ENCODE measurements around the gene RAB9B. TPM values are rescaled to one million over a fixed set of nuclear protein-coding genes. Genes with fewer than 3 reads are reported as not detected.

The RAB9B gene
- total and polyA plus RNA-seq, 2 donors = 16.2 to 33.6 TPM

DNA sequence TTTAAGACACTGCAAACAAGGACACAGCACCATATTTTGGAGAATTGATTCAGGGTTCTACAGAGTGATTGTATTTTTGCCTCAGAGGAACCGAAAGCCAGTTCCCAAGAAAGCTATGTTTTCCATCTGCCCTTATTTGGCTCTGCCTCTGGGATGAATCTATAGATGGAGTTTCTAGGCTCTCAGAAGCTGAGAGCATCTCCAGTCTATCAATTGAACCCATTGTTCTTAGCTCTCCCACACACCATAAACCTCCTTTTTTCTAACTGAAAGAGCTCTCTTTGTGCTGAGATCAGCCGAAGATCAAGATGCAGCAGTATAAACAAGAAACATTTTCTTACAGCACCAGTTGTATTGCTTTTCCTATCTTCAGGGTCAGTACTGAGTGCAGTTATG is 38.5 kb downstream of the RAB9B start:
- Histone ChIP-seq H3K27ac (ENCODE audit: low read depth) (no peak overlapping the region), H3K36me3 (ENCODE audit: insufficient read depth) (no peaks in the 10 kb centered on the region), H3K4me1 (ENCODE audit: insufficient read depth) (no peaks in the 10 kb centered on the region), H3K4me3 (ENCODE audit: low read depth, low read length) (no peak overlapping the region)
- 57% methylated on average over 2 of the region's 2 CpGs for WGBS
- DNase-seq (ENCODE audit: extremely low spot score) = no peak

GRCh38 chrX:103792916-103793544 is 39.0 kb downstream of the RAB9B start:
- Histone ChIP-seq H3K36me3 (ENCODE audit: insufficient read depth) (no peaks in the 10 kb centered on the region), H3K4me1 (ENCODE audit: insufficient read depth) (no peaks in the 10 kb centered on the region), H3K4me3 (ENCODE audit: low read depth, low read length) (no peak overlapping the region), H3K27ac (ENCODE audit: low read depth) (no peak overlapping the region)
- no peak for DNase-seq (ENCODE audit: extremely low spot score)
- 77% methylated on average over 6 of the region's 6 CpGs for WGBS

- Histone ChIP-seq H3K36me3 (ENCODE audit: insufficient read depth) (no peaks in the 10 kb centered on the region), H3K4me1 (ENCODE audit: insufficient read depth) (no peaks in the 10 kb centered on the region), H3K4me3 (ENCODE audit: low read depth, low read length) (no peak overlapping the region), H3K27ac (ENCODE audit: low read depth) (no peak overlapping the region)
- DNase-seq (ENCODE audit: extremely low spot score) = no peak
- 79% methylated on average over 2 of the region's 2 CpGs for WGBS
These were observed 40.1 kb downstream of the RAB9B start for GRCh38 chrX:103791826-103792485.

- Histone ChIP-seq H3K36me3 (ENCODE audit: insufficient read depth) (no peaks in the 10 kb centered on the region), H3K4me1 (ENCODE audit: insufficient read depth) (no peaks in the 10 kb centered on the region), H3K27ac (ENCODE audit: low read depth) (no peak overlapping the region), H3K4me3 (ENCODE audit: low read depth, low read length) (no peak overlapping the region)
- DNase-seq (ENCODE audit: extremely low spot score) = no peak
- WGBS = 83% methylated on average over 4 of the region's 4 CpGs
These were observed 40.8 kb downstream of the RAB9B start for GRCh38 chrX:103791228-103791627.

DNA sequence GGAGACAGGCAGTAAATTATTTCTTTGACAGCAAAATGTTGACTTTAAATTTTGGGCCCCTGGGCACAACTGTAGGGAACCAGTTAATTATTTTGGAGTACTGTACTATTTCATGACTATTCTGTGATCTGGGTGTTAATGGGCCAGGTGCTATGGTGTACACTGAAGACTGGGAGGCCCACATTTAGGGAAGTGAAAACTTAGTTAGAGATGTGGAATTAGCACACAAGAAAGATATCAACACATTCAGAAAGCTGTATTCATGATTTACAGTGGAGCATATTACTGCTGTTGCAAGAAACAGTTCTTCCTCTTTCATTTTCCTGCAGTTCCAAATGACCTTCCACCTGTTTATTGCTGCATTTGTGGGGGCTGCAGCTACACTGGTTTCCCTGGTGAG is 43.1 kb downstream of the RAB9B start:
- Histone ChIP-seq H3K4me3 (ENCODE audit: low read depth, low read length) (no peak overlapping the region), H3K4me1 (ENCODE audit: insufficient read depth) (no peaks in the 10 kb centered on the region), H3K36me3 (ENCODE audit: insufficient read depth) (no peaks in the 10 kb centered on the region), H3K27ac (ENCODE audit: low read depth) (no peak overlapping the region)
- DNase-seq (ENCODE audit: extremely low spot score) = no peak

GRCh38 chrX:103783971-103784370 is 48.1 kb downstream of the RAB9B start:
- no peak for DNase-seq (ENCODE audit: extremely low spot score)

DNA sequence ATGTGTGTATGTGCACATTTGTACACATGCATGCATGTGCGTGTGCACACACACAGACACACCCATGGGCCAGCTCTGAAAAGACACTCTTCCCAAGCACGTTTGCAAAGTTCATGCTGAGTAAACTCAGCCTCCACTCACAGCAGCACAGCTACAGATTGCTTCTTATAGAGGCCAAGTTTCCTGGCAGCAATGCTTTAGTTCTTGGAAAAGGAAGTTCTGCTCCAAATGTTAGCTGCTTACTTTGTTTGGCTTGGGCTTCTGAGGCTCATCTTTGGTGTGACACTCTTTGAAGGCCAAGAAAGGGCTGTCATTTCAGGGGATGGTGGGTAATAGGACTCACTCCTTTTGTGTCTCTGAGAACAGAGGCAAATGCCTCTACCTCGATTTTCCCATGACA is 48.9 kb downstream of the RAB9B start:
- Histone ChIP-seq H3K27ac (ENCODE audit: low read depth) (no peak overlapping the region), H3K4me3 (ENCODE audit: low read depth, low read length) (no peak overlapping the region)
- 22% methylated on average over 3 of the region's 3 CpGs for WGBS

More at GRCh38 chrX:103783971-103784370, 48.1 kb downstream of the RAB9B start:
- H3K4me1 ChIP-seq (ENCODE audit: insufficient read depth) = no peaks in the 10 kb centered on the region
- 43% methylated on average over 2 of the region's 2 CpGs for WGBS
- no peaks in the 10 kb centered on the region for H3K36me3 ChIP-seq (ENCODE audit: insufficient read depth)
- H3K27ac ChIP-seq (ENCODE audit: low read depth) = no peak overlapping the region
- no peak overlapping the region for H3K4me3 ChIP-seq (ENCODE audit: low read depth, low read length)

GRCh38 chrX:103782640-103783039 is 49.4 kb downstream of the RAB9B start:
- Histone ChIP-seq H3K4me1 (ENCODE audit: insufficient read depth) (no peaks in the 10 kb centered on the region), H3K4me3 (ENCODE audit: low read depth, low read length) (no peak overlapping the region), H3K27ac (ENCODE audit: low read depth) (no peak overlapping the region), H3K36me3 (ENCODE audit: insufficient read depth) (no peaks in the 10 kb centered on the region)
- 72% methylated on average over 3 of the region's 3 CpGs for WGBS
- DNase-seq (ENCODE audit: extremely low spot score) = no peak

More for the DNA sequence above, 48.9 kb downstream of the RAB9B start:
- no peak for DNase-seq (ENCODE audit: extremely low spot score)
- H3K4me1 ChIP-seq (ENCODE audit: insufficient read depth) = no peaks in the 10 kb centered on the region
- H3K36me3 ChIP-seq (ENCODE audit: insufficient read depth) = no peaks in the 10 kb centered on the region

DNA sequence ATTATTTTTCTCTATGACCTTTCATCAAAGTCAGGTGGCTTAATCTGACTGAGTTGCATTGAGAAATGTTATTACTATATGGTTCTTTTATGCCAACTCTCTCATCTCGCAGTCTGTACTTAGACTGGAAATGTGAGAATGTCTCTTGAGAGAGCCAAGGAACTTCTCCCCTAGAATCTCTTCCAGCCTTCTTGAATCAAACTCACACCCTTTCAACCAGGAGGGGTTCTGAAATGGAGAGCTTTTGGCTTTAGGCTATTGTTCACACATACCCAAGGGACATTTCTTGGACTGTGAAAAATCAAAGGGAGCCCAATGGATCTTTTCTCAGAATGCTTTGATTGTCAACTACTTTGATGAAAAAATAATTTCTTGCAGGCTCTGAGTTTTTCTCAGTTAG is 50.4 kb downstream of the RAB9B start:
- DNase-seq (ENCODE audit: extremely low spot score) = no peak
- Histone ChIP-seq H3K27ac (ENCODE audit: low read depth) (no peak overlapping the region), H3K4me1 (ENCODE audit: insufficient read depth) (no peaks in the 10 kb centered on the region), H3K4me3 (ENCODE audit: low read depth, low read length) (no peak overlapping the region), H3K36me3 (ENCODE audit: insufficient read depth) (no peaks in the 10 kb centered on the region)
- 67% methylated on average over 1 of the region's 1 CpG for WGBS

DNA sequence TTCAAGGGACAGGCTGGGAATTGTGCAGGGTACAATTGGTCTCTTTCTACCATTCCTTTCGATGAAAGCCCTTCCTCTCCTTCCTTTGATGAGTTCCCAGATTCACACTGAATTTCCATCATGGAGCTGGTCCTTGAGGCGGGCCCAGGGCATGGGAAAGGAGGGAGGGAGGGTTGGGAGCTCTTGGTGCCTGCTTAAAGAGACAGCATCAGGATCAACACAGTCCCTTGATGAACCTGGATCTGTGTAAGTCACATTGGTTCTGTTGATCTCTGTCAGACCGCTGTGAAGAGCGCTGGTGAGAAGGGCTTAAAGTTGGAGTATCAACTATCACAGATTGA is 51.0 kb downstream of the RAB9B start:
- Histone ChIP-seq H3K4me3 (ENCODE audit: low read depth, low read length) (no peak overlapping the region), H3K4me1 (ENCODE audit: insufficient read depth) (no peaks in the 10 kb centered on the region), H3K27ac (ENCODE audit: low read depth) (no peak overlapping the region), H3K36me3 (ENCODE audit: insufficient read depth) (no peaks in the 10 kb centered on the region)
- no peak for DNase-seq (ENCODE audit: extremely low spot score)
- 89% methylated on average over 4 of the region's 4 CpGs for WGBS

DNA sequence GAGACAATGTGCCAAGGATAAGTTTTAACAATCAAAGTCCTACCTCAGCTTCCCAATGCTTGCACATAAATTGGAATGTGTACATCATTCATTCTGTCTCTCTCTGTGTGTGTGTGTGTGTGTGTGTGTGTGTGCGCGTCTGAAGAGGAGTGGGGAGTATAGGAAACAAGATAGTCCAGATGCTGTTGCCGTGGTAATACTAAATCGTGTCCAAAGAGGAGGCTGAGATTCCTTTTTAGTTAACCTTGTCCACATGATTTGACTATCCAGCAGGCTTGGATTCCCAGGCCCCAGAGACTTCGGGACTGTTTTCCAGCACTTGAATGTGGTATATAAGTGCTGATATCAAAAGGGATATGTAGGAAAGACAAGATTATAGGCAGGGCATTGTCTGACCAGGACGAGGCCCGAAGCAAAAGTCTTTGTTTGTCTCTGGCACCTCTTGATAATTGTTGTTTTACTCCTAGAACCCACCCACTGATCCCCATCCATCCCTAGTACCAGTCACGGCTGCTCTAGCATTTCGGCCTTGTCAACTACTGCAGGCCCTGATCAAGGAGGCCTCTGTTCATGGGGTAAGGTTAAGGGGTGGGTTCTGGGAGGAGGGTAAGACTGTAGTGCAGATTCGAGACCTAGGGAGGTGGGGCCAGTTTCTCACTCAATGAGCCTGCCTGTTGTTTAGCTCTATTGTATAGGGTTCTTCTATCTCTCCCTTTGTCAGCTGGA is 51.6 kb downstream of the RAB9B start:
- H3K27ac ChIP-seq (ENCODE audit: low read depth) = no peak overlapping the region
- H3K4me3 ChIP-seq (ENCODE audit: low read depth, low read length) = no peak overlapping the region
- H3K36me3 ChIP-seq (ENCODE audit: insufficient read depth) = no peaks in the 10 kb centered on the region
- WGBS = 87% methylated on average over 10 of the region's 10 CpGs
- DNase-seq (ENCODE audit: extremely low spot score) = no peak
- no peaks in the 10 kb centered on the region for H3K4me1 ChIP-seq (ENCODE audit: insufficient read depth)

DNA sequence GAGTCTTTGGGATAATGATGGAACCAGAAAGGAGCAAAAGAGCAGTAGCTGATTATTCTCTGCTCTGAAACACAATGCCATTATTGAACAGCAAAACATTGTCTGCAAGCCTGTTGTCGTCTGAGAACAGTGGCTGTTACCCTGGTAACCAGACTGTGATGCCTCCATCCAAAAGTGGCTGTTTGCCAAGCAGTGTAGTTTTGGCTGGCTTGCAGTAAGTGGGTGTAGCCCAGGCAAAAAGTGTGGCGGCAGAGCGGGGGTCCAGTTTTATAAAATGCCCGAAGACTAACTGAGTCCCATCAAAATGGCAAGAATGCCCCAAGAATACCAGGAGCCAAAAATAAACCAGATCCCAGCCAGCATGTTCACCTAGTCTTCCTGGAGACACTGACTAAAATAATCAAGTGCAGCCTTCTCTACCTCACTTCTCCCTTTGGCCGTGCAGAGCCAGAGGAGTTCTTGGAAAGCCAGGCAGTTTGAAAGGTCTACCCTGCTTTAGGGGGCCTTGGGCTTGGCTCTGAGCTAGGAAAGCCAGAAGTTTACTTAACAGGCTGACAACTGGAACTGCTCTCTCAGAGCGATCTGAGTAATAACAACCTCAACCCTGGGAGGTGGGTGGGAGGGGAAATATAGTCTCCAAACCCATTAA is 52.8 kb downstream of the RAB9B start:
- H3K4me3 ChIP-seq (ENCODE audit: low read depth, low read length) = no peak overlapping the region

DNA sequence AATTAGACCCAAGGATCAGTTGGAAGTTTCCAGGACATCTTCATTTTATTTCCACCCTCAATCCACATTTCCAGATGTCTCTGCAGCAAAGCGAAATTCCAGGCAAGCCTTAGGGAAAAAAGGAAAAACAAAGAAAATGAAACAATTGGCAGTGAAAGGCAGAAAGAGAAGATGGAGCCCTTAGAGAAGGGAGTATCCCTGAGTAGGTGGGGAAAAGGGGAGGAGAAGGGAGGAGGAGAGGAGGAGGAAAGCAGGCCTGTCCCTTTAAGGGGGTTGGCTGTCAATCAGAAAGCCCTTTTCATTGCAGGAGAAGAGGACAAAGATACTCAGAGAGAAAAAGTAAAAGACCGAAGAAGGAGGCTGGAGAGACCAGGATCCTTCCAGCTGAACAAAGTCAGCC is 55.5 kb downstream of the RAB9B start, which contains the start of gene PLP1:
Gene PLP1 (plus strand): TSS at position 295 of the 400 bp plus-strand sequence. CDS start 156 bp downstream, outside the sequence.
- Histone ChIP-seq H3K4me3 (ENCODE audit: low read depth, low read length) (no peak within 1 kb of the TSS), H3K36me3 (ENCODE audit: insufficient read depth) (no peaks in the 10 kb centered on the region), H3K27ac (ENCODE audit: low read depth) (no peak within 1 kb of the TSS), H3K4me1 (ENCODE audit: insufficient read depth) (no peaks in the 10 kb centered on the region)
- WGBS = 83% methylated on average over 2 of the region's 2 CpGs
- no peak for DNase-seq (ENCODE audit: extremely low spot score)

More for the DNA sequence above, 52.8 kb downstream of the RAB9B start:
- Histone ChIP-seq H3K27ac (ENCODE audit: low read depth) (no peak overlapping the region), H3K4me1 (ENCODE audit: insufficient read depth) (no peaks in the 10 kb centered on the region), H3K36me3 (ENCODE audit: insufficient read depth) (no peaks in the 10 kb centered on the region)
- no peak for DNase-seq (ENCODE audit: extremely low spot score)
- WGBS = 30% methylated on average over 6 of the region's 6 CpGs

Data from urinary bladder (tissue), 4 donors.